G401 (cell line): ENCODE data around the gene WARS2. TPM values are rescaled to one million over a fixed set of nuclear protein-coding genes. Genes with fewer than 3 reads are reported as not detected.
"Not testable (repeated sequence)": the region's sequence is repeated elsewhere in the genome, so short reads cannot be mapped to it uniquely, and the experiment has no call there.

Experiments used
- DNase-seq: peaks from one replicate; pipeline ENCODE4 v3.0.0-alpha.2; 2015; ENCODE audit warnings: low spot score
- in situ Hi-C: cut with HindIII; loops from 2 replicates; pipeline ENCODE4 v1.10.0; 2016; ENCODE audit warnings: low sequenced_read_pairs, mixed read lengths
- total RNA-seq: library from RNA; depleted of rRNA; stranded (reverse); fragments of >200 nt; shearing (Covaris generic); gene quantifications from 2 replicates; pipeline ENCODE4 v1.2.3, GENCODE V29; 2014

The WARS2 gene
- total RNA-seq, 1 experiment from 2014 or later, result 15.5 TPM

DNA sequence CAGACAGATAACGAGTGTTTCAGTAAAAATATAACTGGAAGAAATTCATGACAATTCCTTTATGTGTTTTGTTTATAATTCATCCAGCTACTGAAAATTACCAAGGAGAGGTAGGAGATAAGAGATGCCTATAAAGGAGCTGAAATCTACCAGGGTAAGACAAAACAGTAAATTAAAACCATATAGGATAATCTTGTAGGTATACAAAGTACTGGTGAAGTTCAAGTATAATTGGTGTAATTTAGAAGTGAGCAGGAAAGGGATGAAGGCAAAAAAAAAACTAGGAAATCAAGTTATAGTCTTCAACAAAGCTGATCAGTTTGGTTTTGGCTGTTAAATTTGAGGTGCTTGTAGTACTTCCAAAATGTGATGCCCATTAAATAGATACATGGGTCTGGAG, 1.2 kb upstream of the WARS2 start:
- in situ Hi-C loops, result no loop called here
- DNase-seq, result no peak

DNA sequence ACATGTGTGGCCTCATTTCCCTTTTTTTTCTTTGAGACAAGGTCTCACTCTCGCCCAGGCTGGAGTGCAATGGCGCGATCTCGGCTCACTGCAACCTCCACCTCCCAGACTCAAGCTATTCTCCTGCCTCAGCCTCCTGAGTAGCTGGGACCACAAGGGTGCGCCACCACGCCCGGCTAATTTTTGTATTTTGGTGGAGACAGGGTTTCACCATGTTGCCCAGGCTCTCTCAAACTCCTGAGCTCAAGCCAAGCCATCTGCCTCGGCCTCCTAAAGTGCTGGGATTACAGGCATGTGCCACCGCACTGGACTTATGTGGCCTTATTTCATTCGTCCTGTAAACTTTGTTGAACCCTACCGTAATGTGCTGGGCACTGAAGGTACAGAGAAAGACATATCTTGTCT, 569 bp upstream of the WARS2 start:
- peak; percentile 52 for DNase-seq
- in situ Hi-C loops, result no loop called here

DNA sequence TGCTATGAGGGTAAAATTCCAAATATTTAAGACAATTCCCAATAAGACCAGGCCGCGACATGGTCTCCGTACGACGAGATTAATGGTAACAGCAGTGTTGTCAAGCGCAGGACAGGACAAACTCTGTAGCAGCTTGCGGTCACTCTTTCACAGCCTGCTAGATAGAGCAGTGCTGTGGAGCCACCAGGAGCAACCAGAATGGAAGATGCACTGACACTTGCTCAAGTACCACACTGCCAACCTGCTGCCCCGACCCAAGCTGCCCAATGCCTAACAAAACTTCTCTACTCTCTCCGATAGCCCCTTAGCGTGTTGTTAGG, 636 bp downstream of the WARS2 start:
- no peak for DNase-seq
- in situ Hi-C loops, result no loop called here

- in situ Hi-C loops, result no loop called here
Observed at GRCh38 chr1:119139403-119139802, 1.1 kb downstream of the WARS2 start.

DNA sequence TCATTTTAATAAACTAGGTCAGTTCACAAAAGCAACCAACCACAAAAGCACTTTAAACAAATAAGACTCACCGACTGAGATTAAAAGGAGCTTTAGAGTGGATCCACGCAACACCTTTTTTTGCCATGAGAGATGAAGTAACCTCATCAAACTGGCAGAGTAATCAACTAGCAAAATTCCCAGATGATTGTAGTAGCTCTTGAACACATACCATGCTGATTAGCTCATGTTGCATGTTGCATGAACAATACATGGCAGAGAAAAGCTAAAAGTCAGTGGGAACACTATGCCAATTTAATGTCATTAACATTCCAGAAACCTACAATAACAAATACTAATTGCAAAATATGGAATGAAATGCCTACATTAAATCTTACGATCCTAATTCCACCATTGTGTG, 4.1 kb downstream of the WARS2 start:
- in situ Hi-C loops, result no loop called here
- no peak for DNase-seq

More at GRCh38 chr1:119139403-119139802, 1.1 kb downstream of the WARS2 start:
- peak; percentile 28 for DNase-seq

- in situ Hi-C loops, result no loop called here
- no peak for DNase-seq
Observed at GRCh38 chr1:119133987-119134386, 6.5 kb downstream of the WARS2 start.

DNA sequence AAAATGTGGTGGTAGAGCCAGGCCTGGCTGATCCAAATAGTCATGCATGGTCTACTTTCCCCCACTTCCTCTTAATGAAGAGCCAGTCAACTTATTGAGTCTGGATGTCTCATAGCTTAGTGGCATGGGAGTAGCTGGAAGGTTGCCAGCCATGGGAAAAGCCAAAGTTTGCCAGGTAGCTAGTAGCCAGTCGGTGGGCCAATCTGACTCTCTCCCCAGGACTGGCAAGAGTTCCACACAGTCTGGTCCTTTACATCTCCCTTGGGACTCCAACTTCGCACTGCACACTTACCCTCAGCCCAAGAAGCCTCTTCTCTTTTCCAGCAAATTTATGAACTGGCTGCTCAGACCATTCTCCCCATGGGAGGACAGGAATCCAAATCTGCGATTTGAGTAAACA, 8.3 kb downstream of the WARS2 start:
- no peak for DNase-seq
- in situ Hi-C loops, result no loop called here

DNA sequence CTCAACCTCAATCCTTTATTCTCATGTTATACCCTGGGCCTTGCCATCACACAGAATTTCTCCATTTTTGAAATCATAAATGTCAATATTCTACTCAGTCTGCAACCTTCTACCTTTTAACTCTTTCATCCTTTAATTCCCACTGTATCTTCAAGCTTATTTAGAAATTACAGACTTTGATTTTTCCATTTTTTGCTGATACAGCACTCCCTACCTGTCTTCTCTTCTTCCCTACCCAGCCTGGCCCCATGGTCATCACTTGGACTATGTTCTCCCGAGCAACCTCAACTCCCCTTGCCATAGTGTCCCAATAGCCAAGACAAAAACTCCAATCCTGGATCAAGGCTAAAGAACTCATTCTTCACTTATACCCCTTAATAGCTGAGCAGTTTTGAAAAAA, 14.6 kb downstream of the WARS2 start:
- in situ Hi-C loops, result no loop called here
- no peak for DNase-seq

- in situ Hi-C loops, result no loop called here
Observed at GRCh38 chr1:119124764-119125163, 15.7 kb downstream of the WARS2 start.

GRCh38 chr1:119121872-119122271, 18.6 kb downstream of the WARS2 start:
- in situ Hi-C loops, DNase-seq: not testable (repeated sequence)

More at GRCh38 chr1:119124764-119125163, 15.7 kb downstream of the WARS2 start:
- no peak for DNase-seq

DNA sequence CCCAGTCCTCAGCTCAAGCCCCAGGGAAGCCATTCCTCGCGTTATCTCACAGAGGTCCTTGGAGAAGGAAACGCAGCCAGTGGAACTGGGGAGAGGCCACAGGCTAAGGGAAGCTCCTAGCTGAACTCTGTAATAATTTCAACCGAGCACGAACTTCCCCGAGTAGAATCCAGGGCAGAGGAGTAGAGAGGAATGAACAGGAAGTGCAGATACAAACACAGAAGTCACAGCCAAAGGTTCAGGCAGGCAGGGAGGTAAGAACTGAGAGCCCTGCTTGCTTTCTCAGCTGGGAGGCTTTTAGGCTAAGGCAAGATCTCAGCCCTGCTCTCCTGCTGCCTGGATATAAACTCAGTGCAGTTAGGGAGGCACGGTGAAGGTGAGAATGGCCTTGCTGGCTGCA, 23.7 kb downstream of the WARS2 start:
- no peak for DNase-seq

GRCh38 chr1:119115736-119116135, 24.7 kb downstream of the WARS2 start:
- no peak for DNase-seq
- in situ Hi-C loops, result no loop called here

More for the DNA sequence above, 23.7 kb downstream of the WARS2 start:
- in situ Hi-C loops, result no loop called here

GRCh38 chr1:119115311-119115710, 25.1 kb downstream of the WARS2 start:
- peak; percentile 73 for DNase-seq
- in situ Hi-C loops, result no loop called here

- in situ Hi-C loops, result no loop called here
- peak; percentile 26 for DNase-seq
Observed at GRCh38 chr1:119114786-119115185, 25.7 kb downstream of the WARS2 start.

- no peak for DNase-seq
- in situ Hi-C loops, result no loop called here
Observed at GRCh38 chr1:119112791-119113190, 27.7 kb downstream of the WARS2 start.

DNA sequence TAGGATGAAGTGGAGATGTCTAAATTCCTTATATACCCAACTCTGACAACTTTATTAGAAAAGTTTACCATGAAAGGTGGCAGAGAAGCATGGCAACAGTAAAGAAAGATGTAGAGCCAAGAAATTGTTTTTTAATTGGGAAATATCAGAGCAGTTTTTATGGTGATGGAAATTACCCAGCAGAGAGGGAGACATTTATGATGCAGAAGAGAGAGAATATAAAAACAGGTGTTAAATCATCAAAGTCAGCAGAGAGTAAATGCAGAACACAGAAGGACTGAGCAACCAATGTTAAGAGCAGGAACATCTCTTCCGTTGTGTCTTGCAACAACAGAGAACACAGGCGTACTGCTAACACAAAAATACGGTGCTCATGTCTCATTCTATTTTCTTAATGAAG, 28.2 kb downstream of the WARS2 start:
- no peak for DNase-seq
- in situ Hi-C loops, result no loop called here

- in situ Hi-C loops, result no loop called here
- no peak for DNase-seq
Observed at GRCh38 chr1:119108988-119109387, 31.5 kb downstream of the WARS2 start.

- in situ Hi-C loops, result no loop called here
- DNase-seq, result no peak
Observed at GRCh38 chr1:119103764-119104163, 36.7 kb downstream of the WARS2 start.

DNA sequence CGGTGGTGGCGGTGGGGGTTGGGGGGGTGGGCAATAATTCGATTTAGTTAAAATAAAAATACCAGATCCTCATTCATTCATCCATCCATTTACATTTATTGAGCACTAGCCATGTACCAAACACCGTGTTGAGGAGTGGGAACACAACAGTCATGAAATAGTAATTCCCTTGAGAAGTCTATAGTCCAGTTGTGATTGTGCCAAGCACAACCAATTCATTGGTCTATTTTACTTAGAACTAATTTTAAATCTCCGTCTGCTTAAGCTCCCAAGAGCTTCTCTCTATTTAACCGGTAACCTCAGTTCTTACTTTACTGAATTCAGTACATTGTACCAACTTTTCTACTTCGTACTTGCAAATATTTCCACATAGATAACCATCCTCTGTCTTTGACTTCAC, 38.4 kb downstream of the WARS2 start:
- in situ Hi-C loops, result no loop called here
- DNase-seq, result no peak

GRCh38 chr1:119101563-119101962, 38.9 kb downstream of the WARS2 start:
- in situ Hi-C loops, result no loop called here
- DNase-seq, result no peak

GRCh38 chr1:119099775-119100174, 40.7 kb downstream of the WARS2 start:
- no peak for DNase-seq
- in situ Hi-C loops, result no loop called here

- DNase-seq, result no peak
Observed at GRCh38 chr1:119097380-119097779, 43.1 kb downstream of the WARS2 start.

More at GRCh38 chr1:119097380-119097779, 43.1 kb downstream of the WARS2 start:
- in situ Hi-C loops, result no loop called here
